GM19035 (cell line): ENCODE data around the gene BIRC5.
"Not testable (repeated sequence)": the region's sequence is repeated elsewhere in the genome, so short reads cannot be mapped to it uniquely, and the experiment has no call there.

Experiments used
- ATAC-seq: cut with Tn5 transposase; IDR thresholded peaks from one replicate; pipeline ENCODE4 v1.9.1; 2021; ENCODE audit not compliant: unreplicated experiment

The BIRC5 gene

DNA sequence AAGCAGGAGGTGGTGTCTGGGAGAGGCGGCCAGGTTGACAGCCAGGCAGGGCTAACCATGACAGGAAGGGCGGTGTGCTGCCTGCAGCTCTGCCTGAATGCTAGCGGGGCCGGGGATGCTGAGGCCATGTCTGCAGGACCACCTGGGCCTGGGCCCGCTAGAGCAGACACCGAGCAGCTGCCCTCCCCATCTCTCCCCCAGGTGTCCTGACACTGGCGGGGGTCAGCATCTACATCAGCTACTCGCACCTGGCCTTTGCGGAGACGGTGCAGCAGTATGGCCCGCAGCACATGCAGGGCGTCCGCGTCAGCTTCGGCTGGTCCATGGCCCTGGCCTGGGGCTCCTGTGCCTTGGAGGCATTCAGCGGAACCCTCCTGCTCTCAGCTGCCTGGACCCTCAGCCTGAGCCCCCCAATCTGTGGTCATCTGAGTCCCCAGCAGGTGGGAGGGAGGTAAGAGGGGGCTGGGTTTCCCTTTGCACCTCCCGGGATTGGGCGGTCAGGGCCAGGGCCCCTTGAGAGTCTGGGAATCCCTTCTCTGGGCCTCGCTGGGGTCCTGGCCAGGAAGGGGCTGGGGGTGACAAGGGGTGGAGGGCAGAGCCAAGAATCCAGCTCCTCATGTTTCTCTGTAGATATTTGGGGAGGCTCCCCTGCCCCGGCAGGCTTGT lies 24.9 kb downstream of the BIRC5 start:
- no peak for ATAC-seq

GRCh38 chr17:78239489-78239931 lies 25.5 kb downstream of the BIRC5 start:
- ATAC-seq = no peak

DNA sequence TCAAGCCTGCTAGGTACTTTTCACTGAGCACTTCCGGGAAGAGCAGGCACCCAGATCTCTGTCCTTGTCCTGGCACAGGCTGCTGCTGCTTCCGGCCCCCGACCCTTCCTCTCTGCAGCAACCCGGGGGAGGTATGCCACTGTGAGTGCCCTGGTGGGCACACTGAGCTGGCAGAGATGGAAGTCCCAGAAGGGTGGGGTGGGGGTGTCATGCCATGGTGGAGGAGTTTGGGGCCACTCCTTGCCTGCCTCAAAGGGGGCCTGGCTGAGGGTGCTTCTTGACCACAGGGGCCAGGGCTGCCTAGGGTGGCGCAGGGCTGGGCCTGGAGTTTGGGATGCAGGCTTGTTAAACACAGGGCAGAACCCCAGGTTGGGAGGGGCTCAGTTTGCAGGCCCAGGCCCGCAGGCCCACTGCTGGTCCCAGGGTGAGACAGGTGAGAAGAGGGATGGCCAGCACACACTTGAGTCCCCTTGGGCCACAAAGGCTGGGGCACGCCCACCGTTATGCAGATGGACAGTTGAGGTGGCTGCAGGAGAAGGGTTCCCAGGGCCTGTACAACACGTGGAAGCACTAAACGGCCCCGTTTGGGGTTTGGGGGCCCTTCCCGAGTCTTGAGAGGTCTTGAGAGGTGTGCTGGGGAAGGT lies 26.1 kb downstream of the BIRC5 start:
- ATAC-seq = no peak

- no peak for ATAC-seq
These were observed 26.8 kb downstream of the BIRC5 start for GRCh38 chr17:78240839-78241238.

- no peak for ATAC-seq
These were observed 27.4 kb downstream of the BIRC5 start for GRCh38 chr17:78241277-78242023.

DNA sequence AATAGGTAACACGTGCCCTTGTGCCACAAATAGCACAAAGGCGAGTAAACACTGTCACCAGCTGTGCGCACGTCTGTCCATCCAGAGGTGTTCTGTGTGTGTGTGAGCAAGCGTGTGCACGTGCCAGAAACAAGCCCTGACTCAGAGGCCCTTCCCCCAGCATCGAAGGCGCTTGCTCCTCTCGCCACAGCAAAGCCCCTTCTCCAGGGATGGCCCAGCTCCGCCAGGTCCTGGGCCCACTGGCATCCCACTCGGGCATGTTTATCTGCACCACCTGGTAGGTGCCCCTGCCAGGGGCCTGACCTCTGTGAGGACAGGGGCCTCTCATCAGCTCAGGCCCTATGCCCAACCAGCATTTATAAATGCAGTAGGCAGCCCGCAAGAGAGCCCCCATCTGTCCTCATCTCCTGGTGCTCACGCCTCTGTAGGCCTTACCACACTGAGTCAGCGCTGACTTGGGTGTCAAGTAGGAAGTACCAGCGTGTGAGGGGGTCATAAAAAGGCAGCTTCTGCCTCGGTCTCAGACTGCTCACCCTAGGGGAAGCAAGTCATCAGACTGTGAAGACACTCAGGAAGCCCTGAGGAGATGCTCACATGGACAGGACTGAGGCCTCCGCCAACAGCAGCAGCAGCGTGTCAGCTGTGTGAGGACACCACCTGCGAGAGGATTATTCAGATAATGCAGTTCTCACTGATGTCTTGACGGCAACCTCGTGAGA lies 28.1 kb downstream of the BIRC5 start:
- ATAC-seq = no peak

DNA sequence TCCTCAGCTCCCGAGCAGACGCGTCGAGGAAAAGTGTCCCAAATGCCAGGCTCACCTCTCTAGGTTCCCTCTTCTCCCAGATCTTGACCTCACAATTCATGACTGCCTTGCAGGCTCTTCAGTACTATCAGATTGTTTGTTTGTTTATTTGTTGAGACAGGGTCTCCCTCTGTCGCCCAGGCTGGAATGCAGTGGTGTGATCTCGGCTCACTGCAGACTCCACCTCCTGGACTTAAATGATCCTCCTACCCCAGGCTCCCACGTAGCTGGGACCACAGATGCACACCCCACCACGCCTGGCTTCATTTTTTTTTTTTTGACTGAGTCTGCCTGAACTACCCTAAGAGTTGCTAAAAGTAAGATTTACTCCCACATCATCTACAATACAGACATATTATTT lies 33.3 kb downstream of the BIRC5 start:
- no peak for ATAC-seq

GRCh38 chr17:78248051-78248914 lies 34.2 kb downstream of the BIRC5 start:
- no peak for ATAC-seq

- no peak for ATAC-seq
These were observed 35.2 kb downstream of the BIRC5 start for GRCh38 chr17:78249074-78249817.

DNA sequence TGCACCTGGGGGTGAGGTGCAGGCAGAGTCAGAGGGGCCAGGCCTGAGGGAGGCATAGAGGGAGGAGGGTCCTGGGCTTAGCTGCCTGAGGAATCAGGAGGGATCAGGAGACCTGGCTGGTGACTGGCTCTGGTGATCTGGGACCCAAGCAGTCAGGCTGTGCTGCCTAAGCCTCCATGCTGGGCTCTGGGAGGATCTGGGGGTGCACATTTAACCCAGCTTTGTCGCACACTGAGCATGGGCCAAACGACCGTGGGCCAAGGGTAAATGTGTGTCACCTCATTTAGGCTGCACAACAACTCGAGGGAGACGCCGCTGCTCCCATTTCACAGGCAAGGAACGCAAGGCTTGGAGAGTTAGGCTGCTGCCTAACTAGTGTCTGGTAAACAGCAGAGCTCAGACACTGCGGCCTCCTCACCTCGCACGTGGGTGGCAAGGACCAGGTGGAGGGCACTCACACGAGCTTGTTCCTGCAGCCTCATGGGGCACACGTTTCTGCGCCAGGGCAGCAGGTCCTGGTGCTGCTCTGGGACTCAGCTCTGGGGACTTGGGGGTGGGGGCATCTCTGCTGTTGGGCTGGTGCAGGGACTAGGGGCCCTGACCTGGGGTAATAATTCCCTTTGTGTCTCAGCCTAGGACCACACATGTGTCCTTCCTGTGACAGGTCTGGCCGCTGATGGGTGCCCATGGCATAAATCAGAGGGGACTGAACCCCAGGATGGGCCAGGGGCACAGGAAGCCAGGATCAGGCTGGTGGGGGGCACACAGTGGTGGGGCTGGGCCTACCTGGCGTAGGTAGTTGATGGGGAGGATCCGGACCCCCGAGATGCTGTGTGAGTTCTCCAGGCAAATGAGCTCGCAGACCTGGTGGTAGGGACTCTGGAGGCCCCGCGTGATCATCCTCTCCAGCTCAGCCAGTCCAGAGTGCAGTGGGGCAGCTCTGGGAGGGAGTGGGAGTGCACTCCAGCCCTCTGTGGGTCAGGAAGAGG lies 36.1 kb downstream of the BIRC5 start:
- ATAC-seq = no peak

GRCh38 chr17:78250891-78251772 lies 37.1 kb downstream of the BIRC5 start:
- ATAC-seq = peak; percentile 46

- ATAC-seq = no peak
These were observed 37.7 kb downstream of the BIRC5 start for GRCh38 chr17:78251773-78252103.

- no peak for ATAC-seq
These were observed 38.1 kb downstream of the BIRC5 start for GRCh38 chr17:78252111-78252634.

DNA sequence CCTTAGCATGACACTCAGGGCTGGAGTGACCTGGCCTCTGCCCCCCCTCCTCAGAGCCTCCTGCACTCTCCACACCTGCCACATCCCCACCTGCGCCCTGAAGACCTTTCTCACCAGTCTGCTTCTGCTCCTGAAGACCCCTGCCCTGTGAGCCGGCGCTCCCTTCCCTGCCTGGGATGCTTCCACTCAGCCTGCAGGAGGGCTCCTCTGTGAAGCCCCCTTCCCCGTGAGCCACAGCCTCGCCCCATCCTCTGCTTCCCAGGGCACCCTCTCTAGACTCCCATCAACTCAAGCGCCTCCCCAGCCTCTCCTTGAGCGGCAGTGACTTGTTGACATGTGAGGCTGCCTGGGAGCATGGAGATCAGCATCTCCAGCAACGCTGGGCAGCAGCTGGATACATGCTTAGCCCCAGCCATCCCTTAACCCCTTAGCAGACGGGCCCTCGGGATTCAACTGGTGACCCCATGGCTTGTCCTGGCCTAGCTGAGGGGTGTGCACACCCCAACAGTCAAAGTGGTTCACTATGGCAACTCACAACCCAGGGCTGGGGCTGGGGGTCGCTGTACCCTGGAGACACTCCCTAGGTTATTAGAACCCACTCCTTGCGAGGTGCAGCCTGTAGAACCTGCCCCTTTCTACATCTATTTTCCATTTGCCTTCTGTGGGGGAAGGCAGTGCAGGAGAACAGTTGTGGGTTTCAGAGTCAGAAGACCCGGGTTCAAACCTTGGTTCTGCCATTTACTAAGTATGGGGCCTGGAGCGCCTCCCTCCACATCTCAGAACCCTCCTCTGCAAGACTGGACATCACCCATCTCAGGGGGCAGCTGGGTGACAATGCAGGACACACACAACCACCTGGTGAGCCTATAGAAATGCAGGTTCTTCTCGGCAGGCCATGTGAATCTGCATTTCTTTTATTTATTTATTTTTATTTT lies 38.9 kb downstream of the BIRC5 start:
- no peak for ATAC-seq

DNA sequence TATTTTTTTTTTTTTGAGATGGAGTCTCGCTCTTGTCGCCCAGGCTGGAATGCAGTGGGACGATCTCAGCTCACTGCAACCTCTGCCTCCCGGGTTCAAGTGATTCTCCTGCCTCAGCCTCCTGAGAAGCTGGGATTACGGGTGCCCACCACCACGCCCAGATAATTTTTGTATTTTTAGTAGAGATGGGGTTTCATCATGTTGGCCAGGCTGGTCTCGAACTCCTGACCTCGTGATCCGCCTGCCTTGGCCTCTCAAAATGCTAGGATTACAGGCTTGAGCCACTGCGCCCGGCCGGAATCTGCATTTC lies 39.5 kb downstream of the BIRC5 start:
- not testable (repeated sequence) for ATAC-seq

- ATAC-seq = peak; percentile 56
These were observed 40.1 kb downstream of the BIRC5 start for GRCh38 chr17:78253946-78254672.
